ENCODE results near the gene SERPINA10. TPM values are rescaled to one million over a fixed set of nuclear protein-coding genes. Genes with fewer than 3 reads are reported as not detected.

The SERPINA10 gene
- total RNA-seq, 6 donors from 2014 or later: 0.10 TPM; not detected in 5

- no peak within 1 kb of the TSS for H3K4me3 ChIP-seq
- DNase-seq (peak in 1 of 2 donors; percentile 45), ATAC-seq (ENCODE audit: low FRiP score in 2 of 2) (peak; percentile 61 to 63)
- no peaks in the 10 kb centered on the region for H3K4me1 ChIP-seq
- no peaks in the 10 kb centered on the region for H3K36me3 ChIP-seq
- no peak for TF ChIP-seq EP300 (IDR thresholded peaks at IDR 0.05)
- TF ChIP-seq POLR2AphosphoS5 (IDR thresholded peaks at IDR 0.05): no peak
- TF ChIP-seq CTCF (IDR thresholded peaks at IDR 0.05): no peak
- TF ChIP-seq POLR2A (IDR thresholded peaks at IDR 0.05): no peak
- no peaks in the 10 kb centered on the region for H3K27me3 ChIP-seq
- 66 to 76% methylated on average over 6 to 15 of the region's 15 CpGs for WGBS, 2 donors
- H3K27ac ChIP-seq: no peak within 1 kb of the TSS
- H3K9me3 ChIP-seq: no peaks in the 10 kb centered on the region
These were observed 29.8 kb upstream of the SERPINA10 start, which contains the start of gene SERPINA6 for GRCh38 chr14:94322648-94323570. Gene SERPINA6, minus strand, starts transcription at chr14:94323336. Its CDS starts 8,688 bp downstream, at chr14:94314648.

- DNase-seq (no peak), ATAC-seq (ENCODE audit: low FRiP score in 2 of 2) (no peak)
- H3K27me3 ChIP-seq: no peaks in the 10 kb centered on the region
- H3K4me3 ChIP-seq: no peak overlapping the region
- WGBS, 2 donors: 83 to 98% methylated on average over 4 to 5 of the region's 5 CpGs
- H3K27ac ChIP-seq: no peak overlapping the region
- H3K4me1 ChIP-seq: no peaks in the 10 kb centered on the region
- no peaks in the 10 kb centered on the region for H3K36me3 ChIP-seq
- no peaks in the 10 kb centered on the region for H3K9me3 ChIP-seq
- no peak for TF ChIP-seq POLR2A (IDR thresholded peaks at IDR 0.05)
- no peak for TF ChIP-seq CTCF (IDR thresholded peaks at IDR 0.05)
- TF ChIP-seq POLR2AphosphoS5 (IDR thresholded peaks at IDR 0.05): no peak
- no peak for TF ChIP-seq EP300 (IDR thresholded peaks at IDR 0.05)
These were observed 28.6 kb upstream of the SERPINA10 start for GRCh38 chr14:94321421-94322271.

GRCh38 chr14:94320243-94320642, 27.2 kb upstream of the SERPINA10 start:
- ATAC-seq (ENCODE audit: low FRiP score in 2 of 2): no peak
- no peaks in the 10 kb centered on the region for H3K9me3 ChIP-seq

GRCh38 chr14:94317259-94317658, 24.2 kb upstream of the SERPINA10 start:
- no peak for DNase-seq
- Histone ChIP-seq H3K27ac (no peak overlapping the region), H3K9me3 (no peaks in the 10 kb centered on the region), H3K4me3 (no peak overlapping the region), H3K27me3 (no peaks in the 10 kb centered on the region), H3K4me1 (no peaks in the 10 kb centered on the region), H3K36me3 (no peaks in the 10 kb centered on the region)
- 48 to 49% methylated on average over 4 of the region's 4 CpGs for WGBS, 2 donors
- peak in 1 of 2 donors; percentile 82 for ATAC-seq (ENCODE audit: low FRiP score in 2 of 2)
- TF ChIP-seq EP300 (IDR thresholded peaks at IDR 0.05) (no peak), POLR2AphosphoS5 (IDR thresholded peaks at IDR 0.05) (peak in 1 of 2 donors; percentile 33)

More at GRCh38 chr14:94320243-94320642, 27.2 kb upstream of the SERPINA10 start:
- H3K36me3 ChIP-seq: no peaks in the 10 kb centered on the region
- no peak overlapping the region for H3K4me3 ChIP-seq
- 62 to 71% methylated on average over 5 of the region's 5 CpGs for WGBS, 2 donors
- no peaks in the 10 kb centered on the region for H3K4me1 ChIP-seq
- no peaks in the 10 kb centered on the region for H3K27me3 ChIP-seq
- H3K27ac ChIP-seq: no peak overlapping the region
- TF ChIP-seq CTCF (IDR thresholded peaks at IDR 0.05) (no peak), POLR2A (IDR thresholded peaks at IDR 0.05) (no peak), EP300 (IDR thresholded peaks at IDR 0.05) (no peak), POLR2AphosphoS5 (IDR thresholded peaks at IDR 0.05) (no peak)
- DNase-seq: no peak

- no peaks in the 10 kb centered on the region for H3K36me3 ChIP-seq
- no peaks in the 10 kb centered on the region for H3K9me3 ChIP-seq
- TF ChIP-seq CTCF (IDR thresholded peaks at IDR 0.05) (no peak), POLR2AphosphoS5 (IDR thresholded peaks at IDR 0.05) (no peak), POLR2A (IDR thresholded peaks at IDR 0.05) (no peak), EP300 (IDR thresholded peaks at IDR 0.05) (no peak)
- no peak overlapping the region for H3K4me3 ChIP-seq
- no peaks in the 10 kb centered on the region for H3K4me1 ChIP-seq
- no peak for ATAC-seq (ENCODE audit: low FRiP score in 2 of 2)
- no peaks in the 10 kb centered on the region for H3K27me3 ChIP-seq
- 77 to 88% methylated on average over 1 of the region's 1 CpG for WGBS, 2 donors
- no peak overlapping the region for H3K27ac ChIP-seq
- DNase-seq: no peak
These were observed 23.6 kb upstream of the SERPINA10 start for GRCh38 chr14:94316692-94317091.
